NCI-H1694 treated with DMSO at 0.1 percent for 48 hours (cell line): ENCODE results near the gene E2F4.

Experiments
- DNase-seq: peaks from one replicate; lab custom pipeline; 2025; lab: John Stamatoyannopoulos, UW

The E2F4 gene

GRCh38 chr16:67173808-67174705, 17.9 kb upstream of the E2F4 start:
- DNase-seq, result peak; percentile 54

GRCh38 chr16:67174706-67175231, 17.2 kb upstream of the E2F4 start:
- no peak for DNase-seq

DNA sequence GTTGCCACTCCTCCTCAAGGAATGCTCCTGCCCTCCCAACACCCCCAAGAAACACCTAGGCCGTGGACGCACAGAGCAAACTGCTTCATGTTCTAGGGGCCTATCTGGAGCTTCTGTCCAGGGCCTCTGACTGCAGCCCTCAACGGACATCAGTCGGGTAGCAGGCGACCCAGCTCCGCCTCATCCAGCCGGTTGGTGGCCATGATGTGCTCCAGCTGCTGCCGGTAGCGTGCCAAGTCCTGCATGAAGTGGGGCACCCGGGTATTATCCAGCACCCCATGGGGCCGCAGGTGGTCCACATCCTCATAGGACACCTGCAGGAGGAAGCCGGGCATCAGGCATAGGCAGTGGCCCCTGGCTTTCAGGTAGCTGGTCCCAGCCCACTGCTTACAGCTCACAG, 15.3 kb upstream of the E2F4 start:
- no peak for DNase-seq

DNA sequence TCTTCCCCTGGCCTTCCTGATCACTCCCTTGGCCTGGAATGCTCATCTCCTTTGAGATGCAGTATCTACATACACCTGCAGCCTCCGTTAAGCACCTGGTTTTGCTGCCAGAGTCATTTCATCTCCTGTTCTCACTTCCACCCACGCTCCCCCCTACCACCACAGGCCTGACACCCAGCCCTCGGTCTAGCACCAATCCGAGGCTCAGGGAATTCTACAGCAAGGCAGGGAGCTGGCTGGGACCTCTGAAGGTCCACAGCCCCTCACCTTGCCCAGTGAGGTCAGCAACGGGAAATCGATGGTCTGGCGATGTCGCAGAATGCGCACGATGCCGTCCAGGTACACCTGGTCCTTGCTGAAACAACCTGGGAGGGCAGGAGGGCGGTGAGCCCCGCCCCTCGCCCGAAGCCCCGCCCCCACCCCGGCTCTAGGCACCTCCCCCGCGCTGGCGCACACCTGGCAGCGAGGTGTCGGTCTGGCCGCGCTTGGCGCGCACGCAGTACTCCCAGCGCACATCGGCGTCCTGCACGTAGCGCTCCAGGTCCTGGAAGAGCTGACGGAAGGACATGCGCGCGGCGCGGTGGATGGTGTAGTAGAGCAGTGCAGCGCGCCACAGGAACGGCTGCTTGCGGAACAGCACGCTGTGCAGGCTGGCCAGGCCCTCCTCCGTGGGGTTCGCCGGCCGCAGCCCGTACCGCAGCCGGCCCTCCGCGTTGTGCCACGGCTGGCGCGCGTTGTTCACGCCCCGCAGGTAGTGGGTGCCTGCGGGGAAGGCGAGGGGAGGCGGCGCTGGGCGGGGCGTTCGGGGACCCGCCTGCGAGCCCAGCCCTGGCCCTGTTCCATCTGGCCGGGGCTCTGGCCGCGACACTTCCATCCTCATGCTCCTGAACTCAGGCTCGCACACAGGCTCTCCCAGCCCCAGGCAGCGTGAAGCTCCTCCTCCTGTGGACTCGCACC, 13.9 kb upstream of the E2F4 start:
- DNase-seq, result no peak

DNA sequence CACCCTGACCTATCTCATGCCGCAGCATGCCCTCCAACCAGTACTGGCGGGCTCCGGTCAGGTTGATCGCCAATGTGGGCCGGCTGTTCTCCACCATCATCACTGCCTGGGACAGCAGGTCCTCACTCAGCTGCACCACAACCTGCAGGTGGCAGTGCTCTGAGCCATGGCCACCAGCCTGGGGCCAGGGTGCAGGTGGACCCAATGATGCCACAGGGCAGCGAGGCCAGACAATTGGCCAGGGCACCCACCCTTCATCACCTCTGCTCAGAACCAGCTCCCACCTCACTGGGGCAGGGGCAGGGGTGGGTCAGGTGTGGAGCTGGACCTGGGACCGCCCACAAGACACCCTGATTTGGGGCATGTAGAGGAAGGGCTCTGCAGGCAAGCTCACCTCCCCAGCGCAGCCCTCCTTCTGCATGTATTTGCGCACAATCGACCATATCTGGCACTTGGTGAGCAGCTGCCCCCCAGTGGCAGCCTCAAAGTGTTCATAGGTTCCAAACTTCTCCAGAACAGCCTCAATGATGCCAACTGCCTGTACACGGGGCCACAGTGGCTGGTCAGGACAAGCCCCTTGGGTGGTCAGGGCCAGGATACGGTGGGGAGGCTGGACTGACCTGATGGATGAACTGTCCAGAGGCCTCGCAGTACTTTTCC, 12.4 kb upstream of the E2F4 start:
- no peak for DNase-seq

DNA sequence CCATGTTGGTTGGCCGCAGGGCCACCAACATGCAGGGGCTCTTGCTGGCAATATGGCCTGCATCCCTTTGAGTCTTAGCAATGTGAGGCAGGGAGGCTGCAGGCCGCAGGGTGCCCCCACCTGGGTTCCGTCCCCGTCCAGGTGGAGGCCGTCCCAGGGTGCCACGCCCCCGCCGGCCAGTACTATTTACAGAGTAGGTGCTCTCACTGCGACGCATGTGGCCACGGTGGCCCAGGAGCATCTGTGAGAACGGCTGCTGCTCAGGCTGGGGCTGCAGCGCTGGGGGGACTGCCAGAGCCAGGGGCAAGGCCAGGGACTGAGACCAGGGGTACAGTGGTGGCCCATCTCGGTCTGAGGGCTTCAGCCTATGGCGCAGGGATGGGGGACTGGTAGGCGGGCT, 11.8 kb upstream of the E2F4 start:
- DNase-seq, result no peak

GRCh38 chr16:67181346-67181745, 10.6 kb upstream of the E2F4 start:
- DNase-seq, result no peak

GRCh38 chr16:67182288-67182687, 9.7 kb upstream of the E2F4 start:
- DNase-seq, result no peak

- DNase-seq, result no peak
Measured at GRCh38 chr16:67183284-67183626, 8.7 kb upstream of the E2F4 start.

- peak; percentile 97 for DNase-seq
Measured at GRCh38 chr16:67183627-67184452, 8.1 kb upstream of the E2F4 start, which contains the start of gene MATCAP1. Gene MATCAP1, minus strand, starts transcription at chr16:67183963. Its CDS starts 3,353 bp downstream, at chr16:67180610.

DNA sequence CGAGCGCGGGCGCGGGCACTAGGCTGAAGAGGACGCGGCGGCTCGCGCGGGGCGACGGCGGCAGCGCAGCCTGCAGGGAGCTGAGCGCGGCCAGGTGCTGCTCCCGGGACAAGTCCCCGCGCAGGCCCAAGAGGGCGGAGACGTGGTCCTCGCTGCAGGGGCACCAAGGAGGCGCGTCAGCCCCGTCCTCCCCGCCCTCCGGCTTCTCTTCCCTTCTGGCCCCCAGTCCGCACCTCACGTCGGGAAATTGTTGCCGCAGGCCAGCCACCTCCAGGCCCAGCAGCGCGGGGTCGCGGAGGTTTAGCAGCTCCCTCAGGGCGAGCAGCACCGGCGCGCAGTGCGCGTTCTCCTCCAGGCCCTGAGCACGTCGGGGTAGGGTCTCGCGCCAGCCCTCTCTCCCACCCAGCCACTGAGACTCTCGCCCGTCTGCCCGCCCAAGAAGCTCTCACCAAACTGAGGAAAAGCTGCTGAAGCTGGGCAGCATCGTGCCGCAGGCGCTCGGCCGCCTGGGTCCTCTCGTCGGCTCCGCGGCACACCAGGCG, 7.4 kb upstream of the E2F4 start:
- no peak for DNase-seq

GRCh38 chr16:67184995-67185650, 6.8 kb upstream of the E2F4 start:
- DNase-seq, result peak; percentile 6

DNA sequence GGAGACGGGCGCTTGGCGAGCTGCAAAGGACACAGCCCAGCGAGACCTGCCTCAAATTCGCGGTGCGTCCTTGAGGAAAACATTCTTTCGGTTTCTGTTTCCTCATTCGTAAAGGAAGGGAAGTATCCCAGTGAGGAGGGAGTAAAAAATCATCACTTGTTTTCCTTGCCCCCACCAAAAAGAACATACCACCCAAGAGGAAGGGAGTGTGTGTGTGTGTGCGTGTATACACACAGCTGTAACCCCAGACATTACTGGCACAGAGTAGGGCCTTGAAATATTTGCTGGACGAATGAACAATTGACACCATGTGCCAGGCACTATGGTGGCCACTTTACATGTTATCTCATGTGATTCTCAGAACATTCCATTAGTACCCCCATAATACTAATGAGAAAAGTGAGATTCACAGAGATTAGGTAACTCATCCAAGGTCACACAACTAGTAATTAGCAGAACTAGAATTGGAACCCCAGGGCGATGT, 6.3 kb upstream of the E2F4 start:
- no peak for DNase-seq

DNA sequence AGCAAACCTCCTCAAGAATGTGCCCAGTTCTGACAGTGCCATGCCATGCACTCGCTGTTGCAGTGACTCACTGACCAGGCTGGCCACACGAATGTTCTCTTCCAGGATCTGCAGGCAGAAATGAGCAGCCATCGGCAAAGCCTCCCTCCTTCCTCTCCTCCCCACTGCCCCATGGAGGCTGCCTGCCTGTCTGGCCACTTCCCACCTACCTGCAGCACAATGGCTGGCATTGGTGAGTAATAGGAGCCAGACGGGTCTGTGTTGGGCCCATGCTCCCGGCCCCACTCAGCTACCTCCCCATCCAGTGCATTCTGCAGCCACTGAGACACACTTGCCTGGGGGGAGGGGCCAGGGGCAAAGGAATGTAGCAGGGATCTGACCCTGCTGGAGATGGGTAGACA, 5.4 kb upstream of the E2F4 start:
- no peak for DNase-seq

- DNase-seq, result no peak
Measured at GRCh38 chr16:67187175-67187890, 4.6 kb upstream of the E2F4 start.

GRCh38 chr16:67188323-67188722, 3.6 kb upstream of the E2F4 start:
- DNase-seq, result no peak

- DNase-seq, result no peak
Measured at GRCh38 chr16:67188798-67189197, 3.2 kb upstream of the E2F4 start.

DNA sequence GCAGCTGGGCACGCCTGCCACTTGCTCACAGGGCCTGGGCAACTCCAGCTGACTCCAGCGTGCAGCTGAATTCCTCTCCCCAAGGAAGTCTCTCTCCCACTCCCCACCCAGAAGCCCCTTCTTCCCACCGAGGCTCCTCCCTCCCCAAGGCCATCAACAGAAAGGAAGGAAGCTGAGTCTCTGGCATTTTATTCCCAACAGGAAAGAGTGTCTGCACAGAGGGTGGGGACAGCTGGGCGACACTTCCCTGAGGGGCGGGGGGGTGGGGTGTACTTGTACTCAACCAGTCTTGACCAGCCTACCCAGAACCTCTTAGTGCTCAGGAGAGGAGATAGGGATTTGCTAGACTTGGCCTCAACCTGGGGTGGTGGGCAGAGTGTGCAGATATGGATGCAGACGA, 1.9 kb upstream of the E2F4 start, which contains the start of gene EXOC3L1:
Gene EXOC3L1 (minus strand): TSS at position 96 of the 400 bp plus-strand sequence. CDS start 460 bp downstream, outside the sequence.
- no peak for DNase-seq
